Measurements from ENCODE around the gene DPP6.

The DPP6 gene

GRCh38 chr7:154253810-154254209, 201.6 kb downstream of the DPP6 start:
- DNase-seq = no peak

GRCh38 chr7:154255324-154255723, 203.1 kb downstream of the DPP6 start:
- no peak for DNase-seq

- no peak for DNase-seq
These were observed 204.0 kb downstream of the DPP6 start for GRCh38 chr7:154256150-154256549.

GRCh38 chr7:154259396-154259795, 207.2 kb downstream of the DPP6 start:
- DNase-seq = no peak

- DNase-seq = no peak
These were observed 235.2 kb downstream of the DPP6 start for GRCh38 chr7:154287356-154287755.

GRCh38 chr7:154289119-154289518, 236.9 kb downstream of the DPP6 start:
- no peak for DNase-seq

- no peak for DNase-seq
These were observed 244.2 kb downstream of the DPP6 start for GRCh38 chr7:154296443-154296842.

GRCh38 chr7:154299736-154300135, 247.5 kb downstream of the DPP6 start:
- no peak for DNase-seq

DNA sequence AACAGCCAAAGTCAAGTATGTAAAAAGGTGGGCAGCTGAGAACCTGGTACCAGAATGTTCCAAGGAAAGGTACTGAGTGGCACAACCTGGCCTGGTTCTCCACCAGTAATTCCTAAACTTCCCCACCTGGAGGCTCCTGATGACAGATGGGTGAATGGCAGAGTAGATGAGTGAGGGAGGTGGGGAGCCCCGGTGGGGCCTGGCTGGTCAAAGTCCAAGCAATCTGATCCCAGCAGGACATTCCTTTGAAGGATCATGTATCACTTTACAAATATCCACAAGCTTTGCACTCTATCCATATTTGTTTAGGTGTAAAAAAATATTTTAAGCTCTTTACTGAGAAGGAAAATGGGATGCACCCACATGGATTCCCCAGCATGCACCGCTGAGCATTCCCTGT, 250.2 kb downstream of the DPP6 start:
- no peak for DNase-seq

- no peak for DNase-seq
These were observed 252.0 kb downstream of the DPP6 start for GRCh38 chr7:154304231-154304630.

DNA sequence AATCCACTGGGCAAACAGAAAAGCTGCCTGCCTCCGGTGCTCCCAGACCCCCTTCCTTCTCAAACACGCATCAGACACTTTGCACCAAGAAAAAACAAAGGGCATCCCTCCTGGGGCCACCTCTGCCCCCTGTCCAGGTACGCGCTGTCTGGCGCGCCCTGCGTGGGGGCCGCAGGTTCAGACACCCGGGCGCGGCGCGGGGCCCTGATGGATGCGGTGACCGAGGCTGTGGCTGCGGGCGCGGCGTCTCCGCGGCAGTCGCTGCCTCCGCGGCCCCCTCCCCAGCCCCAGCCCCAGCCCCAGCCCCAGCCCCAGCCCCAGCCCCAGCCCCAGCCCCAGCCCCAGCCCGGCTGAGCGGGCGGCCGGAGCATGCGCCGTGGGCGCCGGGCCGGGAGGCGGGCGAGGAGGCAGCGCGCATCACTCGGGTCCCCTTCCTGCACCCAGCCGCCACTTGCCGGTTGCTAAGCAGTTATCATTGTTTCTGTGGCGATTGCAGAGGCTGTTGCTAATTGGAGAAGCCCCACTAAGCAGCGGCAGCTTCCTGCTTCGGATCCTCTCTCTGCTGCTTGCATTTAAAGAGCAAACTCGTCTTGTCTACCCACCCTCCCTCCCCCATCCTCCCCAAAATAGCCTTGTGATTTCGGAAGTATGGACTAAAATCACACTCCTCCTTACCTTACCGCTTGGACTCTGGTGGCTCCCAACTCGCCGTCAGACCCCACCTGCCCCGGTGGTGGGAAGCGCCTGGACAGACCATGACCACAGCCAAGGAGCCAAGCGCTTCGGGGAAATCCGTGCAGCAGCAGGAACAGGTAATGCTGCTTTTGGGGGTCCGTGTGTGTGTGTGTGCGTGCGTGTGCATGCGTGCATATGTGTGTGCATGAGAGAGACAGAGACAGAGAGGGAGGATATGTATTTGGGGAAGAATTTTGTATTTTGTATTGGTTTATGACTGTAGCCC, 252.8 kb downstream of the DPP6 start:
- no peak for DNase-seq

- DNase-seq = no peak
These were observed 253.8 kb downstream of the DPP6 start for GRCh38 chr7:154306036-154306435.

GRCh38 chr7:154308928-154309327, 256.7 kb downstream of the DPP6 start:
- DNase-seq = no peak

DNA sequence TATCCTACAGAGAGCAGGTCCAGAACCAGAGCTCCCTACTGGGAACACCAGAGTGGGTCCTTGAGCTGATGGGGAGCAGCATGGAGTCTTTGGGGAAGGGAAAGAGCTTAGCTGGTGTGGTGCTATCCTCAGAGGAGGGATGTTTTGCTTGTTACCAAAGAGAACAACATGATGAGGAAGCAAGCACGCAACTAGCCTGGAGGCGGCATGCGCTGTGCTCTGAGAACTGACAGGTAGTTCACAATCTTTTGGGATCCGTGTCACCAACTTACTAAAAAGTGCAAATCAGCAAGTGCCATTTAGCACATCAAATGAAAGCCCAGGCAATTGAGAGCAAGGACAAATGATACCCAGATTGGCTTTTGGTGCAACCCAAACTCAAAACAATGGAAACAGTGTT, 257.9 kb downstream of the DPP6 start:
- DNase-seq = no peak

- DNase-seq = no peak
These were observed 272.0 kb downstream of the DPP6 start for GRCh38 chr7:154324196-154324595.

GRCh38 chr7:154326421-154326820, 274.2 kb downstream of the DPP6 start:
- no peak for DNase-seq

DNA sequence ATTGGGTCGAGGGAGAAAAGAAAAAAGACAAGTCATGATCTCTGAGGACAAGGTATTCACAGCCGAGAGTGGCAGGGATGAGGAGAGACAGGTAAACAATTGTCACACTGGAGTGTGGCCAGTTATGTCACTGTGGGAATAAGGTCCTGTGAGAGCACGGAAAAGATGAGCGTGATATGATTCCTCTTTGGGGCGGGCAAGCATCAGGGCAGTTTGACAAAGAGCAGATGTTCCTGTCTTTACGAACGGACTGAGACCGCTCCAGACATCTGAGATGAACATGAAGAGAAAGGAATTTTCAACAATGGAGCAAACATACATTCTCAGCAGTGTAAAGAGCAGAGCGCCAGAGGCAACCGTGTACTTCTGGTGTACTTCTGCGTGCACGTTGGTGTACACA, 278.1 kb downstream of the DPP6 start:
- no peak for DNase-seq

- no peak for DNase-seq
These were observed 280.8 kb downstream of the DPP6 start for GRCh38 chr7:154332811-154333580.

- no peak for DNase-seq
These were observed 284.1 kb downstream of the DPP6 start for GRCh38 chr7:154336295-154336694.

DNA sequence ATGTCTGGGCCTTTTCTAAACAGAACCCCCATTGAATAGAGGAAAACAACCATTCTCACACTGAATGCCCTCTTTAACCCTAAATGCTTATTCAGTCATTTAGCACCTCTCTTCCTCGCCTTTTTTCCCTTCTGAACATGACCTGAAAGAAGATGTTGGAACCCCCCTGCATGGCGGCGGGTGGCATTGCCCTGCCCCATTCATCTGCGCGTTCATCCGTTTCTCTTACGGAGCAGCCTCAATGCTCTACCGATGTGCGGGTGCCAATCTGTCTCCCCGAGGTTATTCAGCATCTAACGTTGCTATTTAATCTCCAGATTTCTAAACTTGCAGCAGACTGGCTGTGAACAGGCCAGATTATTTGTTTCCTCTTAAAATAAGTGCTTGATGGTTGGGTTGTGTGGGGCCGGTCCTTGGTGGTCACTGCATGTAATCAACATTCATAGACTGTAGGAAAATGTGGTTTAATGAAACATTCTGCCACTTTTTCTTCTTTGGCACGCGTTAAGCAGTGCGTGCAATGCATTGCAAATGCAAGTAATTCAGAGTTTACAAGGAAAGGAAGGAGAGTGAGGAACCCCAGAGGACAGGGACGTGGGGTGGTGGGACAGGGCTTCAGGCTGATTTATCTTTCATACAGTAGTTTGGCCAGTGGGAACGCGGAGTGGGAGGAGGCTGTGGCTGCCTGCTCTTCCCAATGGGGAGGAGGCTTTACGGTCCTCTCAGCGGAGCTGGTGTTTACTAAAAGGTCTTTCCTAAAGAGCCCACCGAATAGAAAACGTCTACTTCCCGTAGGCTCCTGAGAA, 286.7 kb downstream of the DPP6 start:
- DNase-seq = no peak

GRCh38 chr7:154342971-154343633, 290.9 kb downstream of the DPP6 start:
- DNase-seq = no peak

DNA sequence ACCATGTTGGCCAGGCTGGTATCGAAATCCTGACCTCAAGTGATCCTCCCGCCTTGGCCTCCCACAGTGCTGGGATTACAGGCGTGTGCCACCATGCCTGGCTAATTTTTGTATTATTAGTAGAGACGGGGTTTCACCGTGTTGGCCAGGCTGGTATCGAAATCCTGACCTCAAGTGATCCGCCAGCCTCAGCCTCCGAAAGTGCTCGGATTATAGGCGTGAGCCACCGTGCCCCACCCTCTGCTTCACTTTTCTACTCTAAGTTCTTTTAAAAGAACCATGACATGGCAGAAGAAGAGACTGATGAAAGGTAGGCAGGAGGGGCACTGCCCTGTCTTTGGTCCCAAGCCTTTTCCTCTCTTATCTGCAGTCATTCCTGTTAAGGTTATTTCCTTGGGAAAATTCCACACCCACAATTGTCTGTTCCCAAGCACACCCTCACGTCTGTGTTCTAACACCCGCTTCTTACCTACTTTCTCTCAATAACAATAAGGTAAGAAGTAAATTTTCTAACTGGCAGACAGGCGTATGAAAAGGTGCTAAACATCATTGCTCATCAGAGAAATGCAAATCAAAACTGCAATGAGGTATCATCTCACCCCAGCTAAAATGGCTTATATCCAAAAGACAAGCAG, 291.7 kb downstream of the DPP6 start:
- DNase-seq = no peak

Data from DMS153 (cell line).